Peyer's patch (tissue), 4 donors: ENCODE data around the gene DSG2.

Experiments used
- POLR2A ChIP-seq, 2 donors: fragments of 450-650 bp; IDR thresholded peaks; one replicate each; pipeline ENCODE4 v1.5.1; 2017; ENCODE audit warnings: antibody characterized with exemption in 2 of 2, mild to moderate bottlenecking in 2 of 2, moderate library complexity in 2 of 2
- TF ChIP-seq, protein P1 (sequence below), 6 experiments: fragments of 450-650 bp in 4 of 6; fragments of 200-600 bp in 2 of 6; sonication (generic) in 1 of 6; IDR thresholded peaks; one replicate each; pipeline ENCODE4 v1.5.1; 2017 to 2019; ENCODE audit warnings: antibody characterized with exemption in 6 of 6, mild to moderate bottlenecking in 3 of 6, moderate library complexity in 1 of 6

GRCh38 chr18:31551883-31552282 is 53.9 kb downstream of the DSG2 start:
- TF ChIP-seq, protein P1, sequence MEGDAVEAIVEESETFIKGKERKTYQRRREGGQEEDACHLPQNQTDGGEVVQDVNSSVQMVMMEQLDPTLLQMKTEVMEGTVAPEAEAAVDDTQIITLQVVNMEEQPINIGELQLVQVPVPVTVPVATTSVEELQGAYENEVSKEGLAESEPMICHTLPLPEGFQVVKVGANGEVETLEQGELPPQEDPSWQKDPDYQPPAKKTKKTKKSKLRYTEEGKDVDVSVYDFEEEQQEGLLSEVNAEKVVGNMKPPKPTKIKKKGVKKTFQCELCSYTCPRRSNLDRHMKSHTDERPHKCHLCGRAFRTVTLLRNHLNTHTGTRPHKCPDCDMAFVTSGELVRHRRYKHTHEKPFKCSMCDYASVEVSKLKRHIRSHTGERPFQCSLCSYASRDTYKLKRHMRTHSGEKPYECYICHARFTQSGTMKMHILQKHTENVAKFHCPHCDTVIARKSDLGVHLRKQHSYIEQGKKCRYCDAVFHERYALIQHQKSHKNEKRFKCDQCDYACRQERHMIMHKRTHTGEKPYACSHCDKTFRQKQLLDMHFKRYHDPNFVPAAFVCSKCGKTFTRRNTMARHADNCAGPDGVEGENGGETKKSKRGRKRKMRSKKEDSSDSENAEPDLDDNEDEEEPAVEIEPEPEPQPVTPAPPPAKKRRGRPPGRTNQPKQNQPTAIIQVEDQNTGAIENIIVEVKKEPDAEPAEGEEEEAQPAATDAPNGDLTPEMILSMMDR (IDR thresholded peaks at IDR 0.05), result no peak
- no peak for TF ChIP-seq POLR2A (IDR thresholded peaks at IDR 0.05)
